ENCODE results near the gene B4GALNT2.

DNA sequence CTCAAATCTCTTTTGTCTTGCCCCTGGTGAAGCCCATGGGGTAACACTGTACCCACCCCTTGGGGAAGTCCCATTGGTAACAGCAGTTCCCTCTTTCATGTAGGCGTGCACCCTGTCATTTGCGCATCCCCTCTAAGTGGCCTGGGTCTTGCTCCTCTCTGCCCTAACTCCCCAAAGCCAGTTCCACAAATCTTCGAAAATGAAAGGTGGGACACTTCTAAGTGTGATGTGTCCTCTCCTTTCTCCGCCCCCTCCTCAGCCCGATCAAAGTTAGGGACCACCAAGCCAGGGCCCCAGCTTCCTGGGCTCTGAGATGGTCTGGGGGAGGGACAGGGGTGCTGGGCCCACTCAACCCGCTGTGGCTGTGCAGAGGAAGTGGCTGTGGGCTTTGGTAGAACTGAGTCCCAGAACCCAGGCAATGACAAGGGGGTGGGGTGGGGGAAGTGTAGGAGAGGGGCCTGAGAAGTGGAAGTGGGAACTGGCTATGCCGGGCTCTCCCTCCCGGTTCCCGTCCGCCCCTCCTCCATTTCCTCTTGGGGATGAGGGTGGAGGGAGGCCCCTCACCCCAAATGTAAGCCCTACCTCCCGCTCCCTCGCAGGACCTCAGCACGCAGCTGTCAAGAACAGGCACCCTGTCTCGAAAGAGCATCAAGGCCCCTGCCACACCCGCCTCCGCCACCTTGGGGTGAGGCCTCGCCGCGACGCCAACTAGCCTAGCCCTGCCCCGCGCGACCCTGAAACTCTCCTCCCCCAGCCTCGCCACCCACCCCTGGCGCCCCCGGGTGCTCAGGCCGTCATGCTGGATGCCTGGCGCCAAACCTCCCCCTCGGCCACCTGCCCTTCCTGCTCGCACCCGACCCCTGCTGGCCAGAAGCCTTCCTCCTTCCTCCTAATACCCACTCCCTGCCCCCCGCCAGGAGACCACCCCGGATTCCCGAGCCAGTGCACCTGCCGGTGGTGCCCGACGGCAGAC lies 86.7 kb downstream of the B4GALNT2 start:
- TF ChIP-seq, protein P1, sequence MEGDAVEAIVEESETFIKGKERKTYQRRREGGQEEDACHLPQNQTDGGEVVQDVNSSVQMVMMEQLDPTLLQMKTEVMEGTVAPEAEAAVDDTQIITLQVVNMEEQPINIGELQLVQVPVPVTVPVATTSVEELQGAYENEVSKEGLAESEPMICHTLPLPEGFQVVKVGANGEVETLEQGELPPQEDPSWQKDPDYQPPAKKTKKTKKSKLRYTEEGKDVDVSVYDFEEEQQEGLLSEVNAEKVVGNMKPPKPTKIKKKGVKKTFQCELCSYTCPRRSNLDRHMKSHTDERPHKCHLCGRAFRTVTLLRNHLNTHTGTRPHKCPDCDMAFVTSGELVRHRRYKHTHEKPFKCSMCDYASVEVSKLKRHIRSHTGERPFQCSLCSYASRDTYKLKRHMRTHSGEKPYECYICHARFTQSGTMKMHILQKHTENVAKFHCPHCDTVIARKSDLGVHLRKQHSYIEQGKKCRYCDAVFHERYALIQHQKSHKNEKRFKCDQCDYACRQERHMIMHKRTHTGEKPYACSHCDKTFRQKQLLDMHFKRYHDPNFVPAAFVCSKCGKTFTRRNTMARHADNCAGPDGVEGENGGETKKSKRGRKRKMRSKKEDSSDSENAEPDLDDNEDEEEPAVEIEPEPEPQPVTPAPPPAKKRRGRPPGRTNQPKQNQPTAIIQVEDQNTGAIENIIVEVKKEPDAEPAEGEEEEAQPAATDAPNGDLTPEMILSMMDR (conservative IDR thresholded peaks at IDR 0.05; ENCODE audit: low read length), result peak; percentile 28
- no peak for TF ChIP-seq EZH2phosphoT487 (IDR thresholded peaks at IDR 0.05; ENCODE audit: borderline replicate concordance)
